H1 (cell line): Measurements from ENCODE around the gene CFP. TPM values are rescaled to one million over a fixed set of nuclear protein-coding genes. Genes with fewer than 3 reads are reported as not detected.

ENCODE experiments used
- CTCF ChIA-PET: fragments of 300-600 bp; sonication (Branson Sonifier 250); formaldehyde crosslinking; loops from one replicate; lab custom pipeline; 2021; ENCODE audit not compliant: partially characterized antibody; lab: Charles Lee
- POLR2A ChIA-PET: fragments of 300-600 bp; sonication (Branson Sonifier 250); formaldehyde crosslinking; loops from one replicate; lab custom pipeline; 2021; ENCODE audit warnings: inconsistent platforms; ENCODE audit not compliant: partially characterized antibody; lab: Charles Lee
- DNase-seq, 2 experiments: peaks; one replicate each; pipeline versions ENCODE4 v3.0.0 to v3.0.0-alpha.2; 2010 to 2022; ENCODE audit warnings: low spot score in 2 of 2, low read depth in 1 of 2, mixed read lengths in 1 of 2
- FAIRE-seq: peaks from 2 replicates; lab custom pipeline; 2011; peaks lifted over from hg19 to GRCh38; lab: Jason Lieb, UNC
- H2AFZ ChIP-seq: 2 replicates; pipeline ENCODE4 v1.8.1; 2012; ENCODE audit warnings: low read length, inconsistent platforms
- H2AK5ac ChIP-seq: 2 replicates; pipeline ENCODE4 v1.6.1; 2013; ENCODE audit warnings: low read depth, low read length
- H2BK120ac ChIP-seq: replicated peaks from 2 replicates; pipeline ENCODE3; 2013; ENCODE audit warnings: low read depth, low read length, inconsistent platforms
- H2BK12ac ChIP-seq: 2 replicates; pipeline ENCODE4 v1.6.1; 2013; ENCODE audit warnings: low read depth, low read length
- H2BK15ac ChIP-seq: 2 replicates; pipeline ENCODE4 v1.6.1; 2013; ENCODE audit warnings: low read length
- H2BK20ac ChIP-seq: 2 replicates; pipeline ENCODE4 v1.6.1; 2013; ENCODE audit warnings: low read length
- H2BK5ac ChIP-seq: 2 replicates; pipeline ENCODE4 v1.6.1; 2013; ENCODE audit warnings: low read depth, low read length
- H3K14ac ChIP-seq: 2 replicates; pipeline ENCODE4 v1.6.1; 2013; ENCODE audit warnings: inconsistent platforms; ENCODE audit not compliant: insufficient read length
- H3K18ac ChIP-seq: 2 replicates; pipeline ENCODE4 v1.6.1; 2013; ENCODE audit warnings: low read length; ENCODE audit errors: extremely low read depth
- H3K23ac ChIP-seq: 2 replicates; pipeline ENCODE4 v1.6.1; 2013; ENCODE audit warnings: inconsistent platforms; ENCODE audit not compliant: insufficient read length
- H3K23me2 ChIP-seq: 2 replicates; pipeline ENCODE4 v1.6.1; 2013; ENCODE audit warnings: low read depth, low read length
- H3K27ac ChIP-seq: 2 replicates; pipeline ENCODE4 v1.6.1; 2011; ENCODE audit warnings: low read depth, low read length, inconsistent platforms
- H3K27me3 ChIP-seq, 4 experiments: replicated peaks in 1 of 4; 1 replicate in 1 of 4; 2 replicates in 3 of 4; pipeline versions ENCODE4 v1.6.1 to v1.8.1; 2011 to 2013; ENCODE audit warnings: low read length in 3 of 4, mild to moderate bottlenecking in 3 of 4, inconsistent platforms in 2 of 4, mixed read lengths in 2 of 4, moderate library complexity in 1 of 4; ENCODE audit not compliant: control insufficient read depth in 3 of 4, insufficient read depth in 3 of 4; ENCODE audit errors: extremely low read depth in 1 of 4
- H3K36me3 ChIP-seq, 4 experiments: 2 replicates each; pipeline versions ENCODE4 v1.6.1 to v1.8.1; 2011 to 2013; ENCODE audit warnings: mild to moderate bottlenecking in 4 of 4, low read length in 3 of 4, moderate library complexity in 2 of 4, control low read depth in 1 of 4, inconsistent platforms in 1 of 4; ENCODE audit not compliant: insufficient read depth in 4 of 4, control insufficient read depth in 2 of 4
- H3K4ac ChIP-seq: replicated peaks from 2 replicates; pipeline ENCODE3; 2013; ENCODE audit warnings: low read length, low read depth, mixed read lengths, inconsistent platforms; ENCODE audit not compliant: insufficient read length
- H3K4me1 ChIP-seq, 4 experiments: replicated peaks in 1 of 4; 1 replicate in 1 of 4; 2 replicates in 3 of 4; pipeline versions ENCODE4 v1.6.1 to v1.8.1; 2011 to 2013; ENCODE audit warnings: low read length in 3 of 4, inconsistent platforms in 2 of 4, mixed read lengths in 1 of 4; ENCODE audit not compliant: insufficient read depth in 4 of 4, control insufficient read depth in 3 of 4
- H3K4me2 ChIP-seq, 2 experiments: 2 replicates each; pipeline versions ENCODE4 v1.6.1 to v1.8.1; 2011 to 2013; ENCODE audit warnings: low read depth in 2 of 2, low read length in 2 of 2, control low read depth in 1 of 2, inconsistent platforms in 1 of 2, mild to moderate bottlenecking in 1 of 2; ENCODE audit not compliant: insufficient read depth in 1 of 2
- H3K4me3 ChIP-seq, 4 experiments: fragments of 200-600, 300-600 bp in 1 of 4; sonication (generic), shearing (Covaris generic), sonication (Bioruptor Twin) in 1 of 4; 2 replicates each; pipeline versions ENCODE4 v1.5.1 to v1.8.1; 2011 to 2016; ENCODE audit warnings: low read length in 4 of 4, low read depth in 3 of 4, control low read depth in 2 of 4, inconsistent platforms in 2 of 4, mild to moderate bottlenecking in 2 of 4, mixed read lengths in 1 of 4, moderate library complexity in 1 of 4; ENCODE audit not compliant: insufficient read depth in 2 of 4; ENCODE audit errors: extremely low read depth in 1 of 4
- H3K56ac ChIP-seq: replicated peaks from 2 replicates; pipeline ENCODE3; 2013; ENCODE audit warnings: low read depth, mild to moderate bottlenecking, mixed read lengths, low read length, inconsistent platforms; ENCODE audit not compliant: insufficient read length
- H3K79me1 ChIP-seq: 2 replicates; pipeline ENCODE4 v1.6.1; 2013; ENCODE audit warnings: low read depth, low read length, control low read depth
- H3K79me2 ChIP-seq, 2 experiments: 2 replicates each; pipeline versions ENCODE4 v1.6.1 to v1.8.1; 2012 to 2013; ENCODE audit warnings: low read length in 2 of 2, mild to moderate bottlenecking in 2 of 2, inconsistent platforms in 1 of 2; ENCODE audit not compliant: insufficient read depth in 2 of 2, control insufficient read depth in 1 of 2
- H3K9ac ChIP-seq, 4 experiments: replicated peaks in 1 of 4; 1 replicate in 1 of 4; 2 replicates in 3 of 4; pipeline versions ENCODE4 v1.6.1 to v1.8.1; 2011 to 2013; ENCODE audit warnings: low read depth in 3 of 4, low read length in 3 of 4, control low read depth in 2 of 4, mild to moderate bottlenecking in 2 of 4, moderate library complexity in 2 of 4, inconsistent platforms in 1 of 4; ENCODE audit errors: extremely low read depth in 1 of 4
- H3K9me3 ChIP-seq, 2 experiments: 2 replicates each; pipeline versions ENCODE4 v1.6.1 to v1.8.1; 2012 to 2013; ENCODE audit warnings: mild to moderate bottlenecking in 2 of 2, moderate library complexity in 2 of 2, control low read depth in 1 of 2, inconsistent platforms in 1 of 2, low read depth in 1 of 2, low read length in 1 of 2, mixed read lengths in 1 of 2; ENCODE audit not compliant: insufficient read depth in 2 of 2
- H4K20me1 ChIP-seq, 2 experiments: replicated peaks in 1 of 2; 2 replicates each; pipeline versions ENCODE3 to v1.8.1; 2011 to 2013; ENCODE audit warnings: inconsistent platforms in 2 of 2, low read length in 2 of 2, mild to moderate bottlenecking in 1 of 2; ENCODE audit not compliant: insufficient read depth in 2 of 2, control insufficient read depth in 1 of 2
- H4K5ac ChIP-seq: 2 replicates; pipeline ENCODE4 v1.6.1; 2013; ENCODE audit warnings: low read length, low read depth, mixed read lengths, inconsistent platforms; ENCODE audit not compliant: insufficient read length
- H4K8ac ChIP-seq: 2 replicates; pipeline ENCODE4 v1.8.0; 2013; ENCODE audit warnings: mild to moderate bottlenecking, moderate library complexity, low read length, inconsistent platforms; ENCODE audit not compliant: insufficient read depth; ENCODE audit errors: extremely low read depth
- H4K91ac ChIP-seq: replicated peaks from 2 replicates; pipeline ENCODE3; 2013; ENCODE audit warnings: low read length, mixed read lengths, inconsistent platforms; ENCODE audit not compliant: insufficient read length
- WGBS, 2 experiments: shearing (Covaris generic) in 1 of 2; methylation state at CpG; one replicate each; pipeline versions ENCODE4 v1.1.6 to v1.1.7; 2013 to 2015; ENCODE audit warnings: low lambda C conversion rate in 2 of 2, mixed read lengths in 2 of 2, inconsistent platforms in 1 of 2, low coverage in 1 of 2, missing lambda C conversion rate in 1 of 2; ENCODE audit not compliant: insufficient replicate concordance in 2 of 2, insufficient coverage in 1 of 2, insufficient read length in 1 of 2; ENCODE audit errors: extremely low coverage in 1 of 2, missing lambda C conversion rate in 1 of 2; 5-methylcytosine and 5-hydroxymethylcytosine counted together
- polyA plus RNA-seq, 7 experiments: library from polyadenylated mRNA; depleted of rRNA in 3 of 7; stranded (reverse) in 5 of 7; unstranded in 2 of 7; fragments of >200 nt in 5 of 7; fragments of 200-250 nt in 2 of 7; gene quantifications; 1 replicate in 5 of 7; 2 replicates in 1 of 7; 4 replicates in 1 of 7; pipeline versions ENCODE4 v1.2.1 to v1.2.3, GENCODE V29; 2011 to 2013; ENCODE audit warnings: missing spikeins in 2 of 7, mixed read lengths in 2 of 7
- total RNA-seq: library from RNA; stranded (reverse); fragmentation: NEBNext Ultra II Directional; extraction: Animal tissue kit (Norgen Biotek cat#: 25700); gene quantifications from 2 replicates; pipeline ENCODE4 v1.2.1, GENCODE V29; 2021
- TF ChIP-seq, protein P1 (sequence below): IDR thresholded peaks from 2 replicates; pipeline ENCODE4 v1.6.1; 2012; ENCODE audit warnings: low read length, inconsistent platforms

Gene CFP
- total and polyA plus RNA-seq, 2 of the 8 experiments (the other 6 are each of a cell fraction or from before 2014, with no cell fraction given) = 0.76 to 2.2 TPM

DNA sequence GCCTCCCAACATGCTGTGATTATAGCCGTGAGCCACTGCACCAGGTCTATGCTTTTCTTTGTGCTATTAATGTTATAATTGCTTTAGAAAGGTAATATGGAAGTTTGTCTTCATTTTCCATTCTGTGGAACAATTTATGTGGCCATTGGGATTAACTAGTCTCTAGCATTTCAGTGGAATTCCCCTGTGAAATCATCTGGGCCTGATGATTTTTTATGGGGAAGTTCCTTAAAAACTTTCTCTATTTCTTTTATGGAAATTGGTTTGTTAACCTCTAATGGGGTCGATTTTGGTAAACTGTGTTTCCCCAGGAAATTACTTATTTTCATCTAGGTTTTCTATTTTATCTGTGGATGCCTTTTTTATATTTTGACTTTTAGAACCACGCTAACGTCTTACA, 36.2 kb downstream of the CFP start:
- H4K20me1 ChIP-seq = no peaks in the 10 kb centered on the region
- no peak overlapping the region for H2BK120ac ChIP-seq
- no peak overlapping the region for H2AK5ac ChIP-seq
- H3K18ac ChIP-seq = no peak overlapping the region
- no peak for DNase-seq
- WGBS, 2 experiments = 88% methylated on average over 4 of the region's 4 CpGs; no CpG with 5 or more reads in 1 of the 2 experiments
- no peaks in the 10 kb centered on the region for H3K36me3 ChIP-seq
- no peaks in the 10 kb centered on the region for H3K79me1 ChIP-seq
- no peak overlapping the region for H3K4ac ChIP-seq
- H2AFZ ChIP-seq = no peak overlapping the region
- POLR2A ChIA-PET = interaction anchor here (0.9 kb wide), 1 partner anchor 11 kb away, joined by 3 read pairs; the partner anchor contains the start of gene TIMP1
- H3K23ac ChIP-seq = no peak overlapping the region
- no peaks in the 10 kb centered on the region for H3K27me3 ChIP-seq
- no peak overlapping the region for H3K56ac ChIP-seq
- H2BK5ac ChIP-seq = no peak overlapping the region
- TF ChIP-seq, protein P1, sequence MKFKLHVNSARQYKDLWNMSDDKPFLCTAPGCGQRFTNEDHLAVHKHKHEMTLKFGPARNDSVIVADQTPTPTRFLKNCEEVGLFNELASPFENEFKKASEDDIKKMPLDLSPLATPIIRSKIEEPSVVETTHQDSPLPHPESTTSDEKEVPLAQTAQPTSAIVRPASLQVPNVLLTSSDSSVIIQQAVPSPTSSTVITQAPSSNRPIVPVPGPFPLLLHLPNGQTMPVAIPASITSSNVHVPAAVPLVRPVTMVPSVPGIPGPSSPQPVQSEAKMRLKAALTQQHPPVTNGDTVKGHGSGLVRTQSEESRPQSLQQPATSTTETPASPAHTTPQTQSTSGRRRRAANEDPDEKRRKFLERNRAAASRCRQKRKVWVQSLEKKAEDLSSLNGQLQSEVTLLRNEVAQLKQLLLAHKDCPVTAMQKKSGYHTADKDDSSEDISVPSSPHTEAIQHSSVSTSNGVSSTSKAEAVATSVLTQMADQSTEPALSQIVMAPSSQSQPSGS = no peak
- H3K27ac ChIP-seq = no peak overlapping the region
- FAIRE-seq = no peak
- H3K79me2 ChIP-seq = no peaks in the 10 kb centered on the region
- no peak overlapping the region for H2BK20ac ChIP-seq
- CTCF ChIA-PET = no interaction called here
- no peak overlapping the region for H3K9ac ChIP-seq
- H3K4me2 ChIP-seq = no peak overlapping the region
- H2BK12ac ChIP-seq = no peak overlapping the region
- H3K14ac ChIP-seq = no peak overlapping the region
- no peak overlapping the region for H4K5ac ChIP-seq
- no peaks in the 10 kb centered on the region for H3K23me2 ChIP-seq
- H3K4me3 ChIP-seq = no peak overlapping the region
- no peak overlapping the region for H4K91ac ChIP-seq
- H3K9me3 ChIP-seq = no peaks in the 10 kb centered on the region
- no peak overlapping the region for H2BK15ac ChIP-seq
- no peaks in the 10 kb centered on the region for H3K4me1 ChIP-seq
- no peak overlapping the region for H4K8ac ChIP-seq
